GM12878 (cell line): ENCODE results near the gene TSFM. TPM values are rescaled to one million over a fixed set of nuclear protein-coding genes. Genes with fewer than 3 reads are reported as not detected.

Source experiments
- ATAC-seq: fragments of 200-7000 bp; cut with Tn5 transposase; 3 replicates; pipeline ENCODE4 v1.9.1; 2020; ENCODE audit warnings: mild to moderate bottlenecking, moderate library complexity
- BruUV-seq: library from RNA; stranded (reverse); fragments of 400-500 nt; replicated peaks from 2 replicates; lab custom pipeline; 2021; lab: Mats Ljungman, UMichigan
- CTCF ChIA-PET: fragments of 300-600 bp; sonication (Branson Sonifier 250); formaldehyde crosslinking; extraction: SDS; loops from one replicate; lab custom pipeline; 2021; ENCODE audit warnings: inconsistent platforms; lab: Yijun Ruan, JAX
- POLR2A ChIA-PET: fragments of 350-600 bp; formaldehyde crosslinking; extraction: SDS; loops from one replicate; lab custom pipeline; 2021; ENCODE audit warnings: inconsistent platforms; lab: Charles Lee
- RAD21 ChIA-PET: fragments of 300-600 bp; sonication (Branson Sonifier 250); formaldehyde crosslinking; loops from one replicate; lab custom pipeline; 2023; ENCODE audit warnings: antibody characterized with exemption; ENCODE audit not compliant: unreplicated experiment; lab: Charles Lee
- SMC1A ChIA-PET: fragments of 300-600 bp; sonication (Branson Sonifier 250); formaldehyde crosslinking; loops from one replicate; lab custom pipeline; 2023; ENCODE audit not compliant: unreplicated experiment, uncharacterized antibody; lab: Charles Lee
- DNase-seq: peaks from one replicate; pipeline ENCODE4 v3.0.0-alpha.2; 2011; ENCODE audit warnings: low read depth, low spot score
- FAIRE-seq: peaks from 3 replicates; lab custom pipeline; 2011; peaks lifted over from hg19 to GRCh38; lab: Jason Lieb, UNC
- H2AFZ ChIP-seq: 2 replicates; pipeline ENCODE4 v1.6.0; 2011; ENCODE audit warnings: low read depth, low read length, control low read depth; ENCODE audit not compliant: control insufficient read depth
- H3K27ac ChIP-seq: 2 replicates; pipeline ENCODE4 v1.5.1; 2011; ENCODE audit warnings: control low read depth; ENCODE audit not compliant: control insufficient read depth, insufficient read depth
- H3K27me3 ChIP-seq, 2 experiments: replicated peaks in 1 of 2; 2 replicates each; pipeline versions ENCODE4 v1.6.0 to v1.6.1; 2011; ENCODE audit warnings: low read length in 1 of 2; ENCODE audit not compliant: control insufficient read depth in 2 of 2, insufficient read depth in 2 of 2
- H3K36me3 ChIP-seq, 2 experiments: 2 replicates each; pipeline ENCODE4 v1.5.1; 2011; ENCODE audit warnings: low read length in 1 of 2; ENCODE audit not compliant: control insufficient read depth in 2 of 2, insufficient read depth in 2 of 2
- H3K4me1 ChIP-seq: 2 replicates; pipeline ENCODE4 v1.6.1; 2011; ENCODE audit warnings: mild to moderate bottlenecking, low read length, moderate library complexity, mixed read lengths; ENCODE audit not compliant: control insufficient read depth, insufficient read depth
- H3K4me2 ChIP-seq: 2 replicates; pipeline ENCODE4 v1.6.0; 2011; ENCODE audit warnings: control low read depth; ENCODE audit not compliant: control insufficient read depth, insufficient read depth
- H3K4me3 ChIP-seq: fragments of 200-600 bp; sonication (generic); 2 replicates; pipeline ENCODE4 v1.5.1; 2016
- H3K79me2 ChIP-seq: 2 replicates; pipeline ENCODE4 v1.6.0; 2011; ENCODE audit warnings: low read length; ENCODE audit not compliant: control insufficient read depth, insufficient read depth
- H3K9ac ChIP-seq: 2 replicates; pipeline ENCODE4 v1.8.0; 2011; ENCODE audit warnings: low read length, control low read depth, mixed read lengths; ENCODE audit not compliant: control insufficient read depth, insufficient read depth
- H3K9me3 ChIP-seq: replicated peaks from 3 replicates; pipeline ENCODE4 v1.5.1; 2011; ENCODE audit warnings: mild to moderate bottlenecking, low read length; ENCODE audit not compliant: control insufficient read depth, insufficient read depth
- H4K20me1 ChIP-seq: 2 replicates; pipeline ENCODE4 v1.6.0; 2011; ENCODE audit not compliant: control insufficient read depth, insufficient read depth
- MLLT1 ChIP-seq: fragments of 450-650 bp; IDR thresholded peaks from 2 replicates; pipeline ENCODE4 v1.6.1; 2016; ENCODE audit warnings: mild to moderate bottlenecking
- RB1 ChIP-seq: fragments of 450-650 bp; formaldehyde crosslinking; IDR thresholded peaks from 2 replicates; pipeline ENCODE4 v1.6.1; 2017; ENCODE audit warnings: mild to moderate bottlenecking, borderline replicate concordance
- SUZ12 ChIP-seq: fragments of 200-600 bp; sonication (generic); IDR thresholded peaks from one replicate; pipeline ENCODE4 v1.6.1; 2018; ENCODE audit warnings: antibody characterized with exemption, mild to moderate bottlenecking; ENCODE audit not compliant: unreplicated experiment
- TCF12 ChIP-seq: IDR thresholded peaks from 2 replicates; pipeline ENCODE4 v1.6.1; 2011; ENCODE audit warnings: low read depth, mild to moderate bottlenecking, low read length
- WGBS: methylation state at CpG from one replicate; pipeline ENCODE4 v1.1.6; 2016; ENCODE audit warnings: low lambda C conversion rate; ENCODE audit not compliant: insufficient replicate concordance, insufficient coverage; ENCODE audit errors: missing lambda C conversion rate; 5-methylcytosine and 5-hydroxymethylcytosine counted together
- in situ Hi-C: fragments of 300-500 bp; cut with MboI; formaldehyde crosslinking; loops from 9 replicates; pipeline ENCODE4 v1.14.3; 2018; ENCODE audit warnings: mixed read lengths
- intact Hi-C: fragments of 100-400 bp; cut with micrococcal nuclease; formaldehyde crosslinking; loops from one replicate; pipeline ENCODE4 v1.14.2; 2022; ENCODE audit not compliant: unreplicated experiment
- polyA plus RNA-seq, 11 experiments: library from polyadenylated mRNA; depleted of rRNA in 4 of 11; unstranded in 6 of 11; stranded (reverse) in 5 of 11; fragments of >200 nt; fragmentation: Nextera tagmentation in 4 of 11; fragmentation: Illumina TruSeq in 1 of 11; extraction: Ambion mirVana in 4 of 11; extraction: Trizol in 1 of 11; gene quantifications; 1 replicate in 1 of 11; 2 replicates in 10 of 11; pipeline versions ENCODE4 v1.2.1 to v1.2.3, GENCODE V29; 2011 to 2016; ENCODE audit warnings: inconsistent platforms in 2 of 11, missing spikeins in 2 of 11, low read depth in 1 of 11
- total RNA-seq, 4 experiments: library from RNA; depleted of rRNA in 3 of 4; stranded (reverse); fragments of >200 nt in 3 of 4; fragmentation: Illumina TruSeq in 1 of 4; extraction: Trizol in 1 of 4; gene quantifications; 2 replicates each; pipeline versions ENCODE4 v1.2.1 to v1.2.3, GENCODE V29; 2013 to 2021
- TF ChIP-seq, protein P1 (sequence below): fragments of 450-650 bp; IDR thresholded peaks from 2 replicates; pipeline ENCODE4 v1.6.1; 2017; ENCODE audit warnings: low read depth, mild to moderate bottlenecking, moderate library complexity

Gene TSFM
- total and polyA plus RNA-seq, 10 of the 15 experiments (the other 5 are each of a cell fraction or from before 2014, with no cell fraction given), result 36.7 to 132 (median 45.6) TPM

- Histone ChIP-seq H3K36me3 (peaks cover 0 to 7% of the 10 kb centered on the region in 2 experiments; a peak in 1 of 4 replicates), H2AFZ (no peak overlapping the region), H3K4me3 (no peak overlapping the region), H3K27ac (no peak overlapping the region), H3K27me3 (no peaks in the 10 kb centered on the region), H3K4me1 (peaks cover 8% of the 10 kb centered on the region; the same call in 1 of the 2 replicates), H4K20me1 (no peaks in the 10 kb centered on the region), H3K9me3 (no peaks in the 10 kb centered on the region), H3K79me2 (peaks cover 15% of the 10 kb centered on the region), H3K9ac (no peak overlapping the region), H3K4me2 (no peak overlapping the region)
- TF ChIP-seq, protein P1, sequence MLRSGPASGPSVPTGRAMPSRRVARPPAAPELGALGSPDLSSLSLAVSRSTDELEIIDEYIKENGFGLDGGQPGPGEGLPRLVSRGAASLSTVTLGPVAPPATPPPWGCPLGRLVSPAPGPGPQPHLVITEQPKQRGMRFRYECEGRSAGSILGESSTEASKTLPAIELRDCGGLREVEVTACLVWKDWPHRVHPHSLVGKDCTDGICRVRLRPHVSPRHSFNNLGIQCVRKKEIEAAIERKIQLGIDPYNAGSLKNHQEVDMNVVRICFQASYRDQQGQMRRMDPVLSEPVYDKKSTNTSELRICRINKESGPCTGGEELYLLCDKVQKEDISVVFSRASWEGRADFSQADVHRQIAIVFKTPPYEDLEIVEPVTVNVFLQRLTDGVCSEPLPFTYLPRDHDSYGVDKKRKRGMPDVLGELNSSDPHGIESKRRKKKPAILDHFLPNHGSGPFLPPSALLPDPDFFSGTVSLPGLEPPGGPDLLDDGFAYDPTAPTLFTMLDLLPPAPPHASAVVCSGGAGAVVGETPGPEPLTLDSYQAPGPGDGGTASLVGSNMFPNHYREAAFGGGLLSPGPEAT, result no peak
- TF ChIP-seq RB1 (no peak), TCF12 (no peak), SUZ12 (no peak), MLLT1 (no peak)
- no peak for FAIRE-seq
- 70% methylated on average over 3 of the region's 3 CpGs for WGBS
- BruUV-seq, result no TSS peak
- POLR2A ChIA-PET, result interaction anchor here (0.6 kb wide), 2 partner anchors 29 to 131 kb away, joined by 3 to 4 read pairs; partner anchors contain the start of gene CDK4
- ATAC-seq, result no peak
- CTCF ChIA-PET, result interaction anchor here (0.6 to 2.1 kb wide), 12 partner anchors 9 to 189 kb away, joined by 3 to 16 read pairs (median 5); partner anchors contain the start of genes EEF1AKMT3 and METTL1
- SMC1A ChIA-PET, result interaction anchor here (0.8 to 2.3 kb wide), 9 partner anchors 10 to 322 kb away, joined by 3 to 6 read pairs (median 3); partner anchors contain the start of genes GLI1 and TSPAN31
- in situ Hi-C loops (no loop called here), intact Hi-C loops (no loop called here)
- DNase-seq, result no peak
- RAD21 ChIA-PET, result interaction anchor here (0.7 to 1.3 kb wide), 5 partner anchors 9 to 160 kb away, joined by 3 to 5 read pairs (median 4); partner anchors contain the start of genes ATP23, CYP27B1, EEF1AKMT3 and METTL1
Observed at GRCh38 chr12:57781244-57781643, 1.3 kb upstream of the TSFM start.
